HepG2 (cell line): ENCODE data around the gene CST4. TPM values are rescaled to one million over a fixed set of nuclear protein-coding genes. Genes with fewer than 3 reads are reported as not detected.

Source experiments
- ATF5 ChIP-seq: sonication (generic); formaldehyde crosslinking; IDR thresholded peaks from 2 replicates; pipeline ENCODE4 v1.4.0; 2020; ENCODE audit warnings: mild to moderate bottlenecking, low read depth, missing genetic modification reagents
- CHD4 ChIP-seq: fragments of 200-600 bp; sonication (generic); IDR thresholded peaks from 2 replicates; pipeline ENCODE4 v1.7.0; 2017; ENCODE audit warnings: mild to moderate bottlenecking, low read length, borderline replicate concordance
- DBP ChIP-seq: sonication (generic); formaldehyde crosslinking; IDR thresholded peaks from 2 replicates; pipeline ENCODE4 v1.4.0; 2020; ENCODE audit warnings: missing genetic modification reagents; ENCODE audit errors: not compliant biosample characterization
- HDAC6 ChIP-seq: fragments of 200-600 bp; sonication (generic); IDR thresholded peaks from 2 replicates; pipeline ENCODE4 v1.7.0; 2017; ENCODE audit warnings: mild to moderate bottlenecking, antibody characterized with exemption, low read length, low read depth
- MYNN ChIP-seq: sonication (generic); formaldehyde crosslinking; IDR thresholded peaks from 2 replicates; pipeline ENCODE4 v1.4.0; 2020; ENCODE audit warnings: mild to moderate bottlenecking, low read depth, missing genetic modification reagents
- NKX3-1 ChIP-seq: sonication (generic); formaldehyde crosslinking; IDR thresholded peaks from 2 replicates; pipeline ENCODE4 v1.5.0; 2020; ENCODE audit warnings: missing genetic modification reagents
- RBM22 ChIP-seq: fragments of 200-400 bp; formaldehyde crosslinking; optimal IDR thresholded peaks from 2 replicates; pipeline ENCODE3; 2017; ENCODE audit warnings: mild to moderate bottlenecking, low read length, moderate library complexity
- SIX1 ChIP-seq: sonication (generic); formaldehyde crosslinking; IDR thresholded peaks from 2 replicates; pipeline ENCODE4 v1.4.0; 2020; ENCODE audit warnings: missing genetic modification reagents, borderline replicate concordance
- TAF1 ChIP-seq: sonication (generic); formaldehyde crosslinking; IDR thresholded peaks from 2 replicates; pipeline ENCODE4 v1.4.0; 2020; ENCODE audit warnings: missing genetic modification reagents
- TBX2 ChIP-seq: sonication (generic); formaldehyde crosslinking; IDR thresholded peaks from 2 replicates; pipeline ENCODE4 v1.5.0; 2020; ENCODE audit warnings: missing genetic modification reagents, mild to moderate bottlenecking, borderline replicate concordance
- TEF ChIP-seq: sonication (generic); formaldehyde crosslinking; IDR thresholded peaks from 2 replicates; pipeline ENCODE4 v1.5.0; 2020; ENCODE audit warnings: missing genetic modification reagents
- ZBTB38 ChIP-seq: sonication (generic); formaldehyde crosslinking; IDR thresholded peaks from 2 replicates; pipeline ENCODE4 v1.5.1; 2020; ENCODE audit warnings: mild to moderate bottlenecking, missing genetic modification reagents
- ZNF296 ChIP-seq: sonication (generic); formaldehyde crosslinking; conservative IDR thresholded peaks from 2 replicates; pipeline ENCODE4 v1.5.0; 2020; ENCODE audit warnings: mild to moderate bottlenecking, missing genetic modification reagents
- ZNF30 ChIP-seq: sonication (generic); formaldehyde crosslinking; IDR thresholded peaks from 2 replicates; pipeline ENCODE4 v1.5.0; 2020; ENCODE audit warnings: mild to moderate bottlenecking, missing genetic modification reagents
- ZNF547 ChIP-seq: sonication (generic); formaldehyde crosslinking; IDR thresholded peaks from 2 replicates; pipeline ENCODE4 v1.5.1; 2020; ENCODE audit warnings: mild to moderate bottlenecking, missing genetic modification reagents
- ZNF749 ChIP-seq: sonication (generic); formaldehyde crosslinking; IDR thresholded peaks from 2 replicates; pipeline ENCODE4 v1.8.0; 2022; ENCODE audit warnings: mild to moderate bottlenecking, missing genetic modification reagents, moderate library complexity, borderline replicate concordance
- ZNF83 ChIP-seq: sonication (generic); formaldehyde crosslinking; IDR thresholded peaks from 2 replicates; pipeline ENCODE4 v1.4.0; 2020; ENCODE audit warnings: missing genetic modification reagents, mild to moderate bottlenecking, borderline replicate concordance
- polyA plus RNA-seq, 8 experiments: library from polyadenylated mRNA; depleted of rRNA in 3 of 8; stranded (reverse) in 7 of 8; unstranded in 1 of 8; fragments of >200 nt; fragmentation: Illumina TruSeq in 4 of 8; extraction: Trizol in 4 of 8; gene quantifications; 2 replicates each; pipeline versions ENCODE4 v1.2.1 to v1.2.3, GENCODE V29; 2011 to 2016; ENCODE audit warnings: low read depth in 4 of 8, missing spikeins in 1 of 8, mixed read lengths in 1 of 8; ENCODE audit not compliant: insufficient read depth in 1 of 8
- total RNA-seq, 5 experiments: library from RNA; depleted of rRNA; stranded (reverse); fragments of >200 nt; fragmentation: Illumina TruSeq; extraction: Trizol; gene quantifications; 2 replicates each; pipeline ENCODE4 v1.2.3, GENCODE V29; 2016; ENCODE audit warnings: low read depth in 1 of 5
- TF ChIP-seq, protein P1 (sequence below): sonication (generic); formaldehyde crosslinking; conservative IDR thresholded peaks from 2 replicates; pipeline ENCODE4 v1.8.0; 2022; ENCODE audit warnings: low read depth, missing genetic modification reagents
- TF ChIP-seq, protein P2 (sequence below): sonication (generic); formaldehyde crosslinking; IDR thresholded peaks from 2 replicates; pipeline ENCODE4 v1.9.0; 2021; ENCODE audit warnings: missing genetic modification reagents, borderline replicate concordance
- TF ChIP-seq, protein P3 (sequence below): sonication (generic); formaldehyde crosslinking; IDR thresholded peaks from 2 replicates; pipeline ENCODE4 v1.8.1; 2023; ENCODE audit warnings: mild to moderate bottlenecking, moderate library complexity, missing genetic modification reagents

Gene CST4
- total and polyA plus RNA-seq, 2 of the 13 experiments (the other 11 are each of a cell fraction or from before 2014, with no cell fraction given): not detected

DNA sequence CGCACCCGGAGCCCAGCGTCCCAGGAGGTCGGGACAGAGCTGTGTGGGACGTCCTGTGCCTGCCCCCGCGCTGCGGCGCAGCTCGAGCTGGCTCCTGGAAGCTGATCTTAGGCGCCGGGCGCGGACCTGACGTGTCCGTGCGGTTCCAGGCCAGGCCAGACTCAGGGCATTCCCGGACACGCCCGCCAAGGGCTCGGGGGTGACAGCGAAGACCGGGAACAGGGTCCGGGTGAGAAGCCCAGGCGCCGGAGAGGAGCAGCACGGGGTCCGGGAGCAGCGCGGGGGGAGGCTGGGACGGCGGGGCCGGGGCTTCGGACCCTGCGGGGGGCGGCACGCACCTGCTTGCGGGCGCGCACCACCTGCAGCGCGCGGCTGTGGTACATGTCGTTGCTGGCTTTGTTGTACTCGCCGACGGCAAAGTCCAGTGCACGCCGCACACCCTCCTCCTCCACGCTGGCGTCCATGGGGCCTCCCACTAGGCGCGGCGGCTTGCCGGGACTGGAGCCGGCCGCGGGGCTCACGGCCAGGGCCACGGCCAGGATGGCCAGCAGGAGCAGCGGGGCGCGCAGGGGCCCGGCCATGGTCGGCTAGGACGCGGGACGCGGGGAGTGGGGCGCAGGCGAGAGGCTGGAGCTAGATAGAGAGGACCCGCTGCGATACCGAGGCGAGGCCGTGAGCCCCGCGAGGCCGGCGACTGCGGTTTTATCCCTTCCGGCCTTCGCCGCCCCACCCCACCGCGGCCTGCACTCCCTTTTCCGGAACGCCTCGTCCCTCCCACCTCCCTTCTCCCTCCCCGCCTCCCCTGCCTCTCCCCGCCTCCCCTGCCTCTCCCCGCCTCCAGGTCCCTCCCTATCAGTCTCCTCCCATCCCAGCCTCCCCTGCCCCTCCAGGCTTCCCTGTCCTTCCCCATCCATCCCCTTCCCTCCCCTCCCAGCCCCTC, 51.3 kb downstream of the CST4 start, which contains the start of gene CST3 (continued):
- TF ChIP-seq MYNN (CRISPR knock-in tag) (no peak; the same call in 1 of the 2 replicates), ZNF749 (CRISPR knock-in tag) (0 out of 2 replicates have a peak, but pooled peaks have one; percentile 57), CHD4 (no peak), ZBTB38 (peak; percentile 85), RBM22 (no peak), HDAC6 (no peak), NKX3-1 (CRISPR knock-in tag) (peak; percentile 73), TAF1 (CRISPR knock-in tag) (peak; percentile 93), ZNF83 (CRISPR knock-in tag) (peak; percentile 80; the same call in 1 of the 2 replicates), TEF (CRISPR knock-in tag) (peak; percentile 82), ZNF30 (CRISPR knock-in tag) (peak; percentile 82; the same call in 1 of the 2 replicates), ATF5 (CRISPR knock-in tag) (peak; percentile 38; the same call in 1 of the 2 replicates), ZNF547 (CRISPR knock-in tag) (peak; percentile 95), TBX2 (CRISPR knock-in tag) (peak; percentile 83), ZNF296 (CRISPR knock-in tag) (no peak), SIX1 (CRISPR knock-in tag) (peak; percentile 32; the same call in 1 of the 2 replicates), DBP (peak; percentile 69)
- TF ChIP-seq, protein P1, sequence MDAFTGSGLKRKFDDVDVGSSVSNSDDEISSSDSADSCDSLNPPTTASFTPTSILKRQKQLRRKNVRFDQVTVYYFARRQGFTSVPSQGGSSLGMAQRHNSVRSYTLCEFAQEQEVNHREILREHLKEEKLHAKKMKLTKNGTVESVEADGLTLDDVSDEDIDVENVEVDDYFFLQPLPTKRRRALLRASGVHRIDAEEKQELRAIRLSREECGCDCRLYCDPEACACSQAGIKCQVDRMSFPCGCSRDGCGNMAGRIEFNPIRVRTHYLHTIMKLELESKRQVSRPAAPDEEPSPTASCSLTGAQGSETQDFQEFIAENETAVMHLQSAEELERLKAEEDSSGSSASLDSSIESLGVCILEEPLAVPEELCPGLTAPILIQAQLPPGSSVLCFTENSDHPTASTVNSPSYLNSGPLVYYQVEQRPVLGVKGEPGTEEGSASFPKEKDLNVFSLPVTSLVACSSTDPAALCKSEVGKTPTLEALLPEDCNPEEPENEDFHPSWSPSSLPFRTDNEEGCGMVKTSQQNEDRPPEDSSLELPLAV (CRISPR knock-in tag): no peak; the same call in 1 of the 2 replicates
- TF ChIP-seq, protein P2, sequence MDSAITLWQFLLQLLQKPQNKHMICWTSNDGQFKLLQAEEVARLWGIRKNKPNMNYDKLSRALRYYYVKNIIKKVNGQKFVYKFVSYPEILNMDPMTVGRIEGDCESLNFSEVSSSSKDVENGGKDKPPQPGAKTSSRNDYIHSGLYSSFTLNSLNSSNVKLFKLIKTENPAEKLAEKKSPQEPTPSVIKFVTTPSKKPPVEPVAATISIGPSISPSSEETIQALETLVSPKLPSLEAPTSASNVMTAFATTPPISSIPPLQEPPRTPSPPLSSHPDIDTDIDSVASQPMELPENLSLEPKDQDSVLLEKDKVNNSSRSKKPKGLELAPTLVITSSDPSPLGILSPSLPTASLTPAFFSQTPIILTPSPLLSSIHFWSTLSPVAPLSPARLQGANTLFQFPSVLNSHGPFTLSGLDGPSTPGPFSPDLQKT: peak; percentile 91; the same call in 1 of the 2 replicates
- TF ChIP-seq, protein P3, sequence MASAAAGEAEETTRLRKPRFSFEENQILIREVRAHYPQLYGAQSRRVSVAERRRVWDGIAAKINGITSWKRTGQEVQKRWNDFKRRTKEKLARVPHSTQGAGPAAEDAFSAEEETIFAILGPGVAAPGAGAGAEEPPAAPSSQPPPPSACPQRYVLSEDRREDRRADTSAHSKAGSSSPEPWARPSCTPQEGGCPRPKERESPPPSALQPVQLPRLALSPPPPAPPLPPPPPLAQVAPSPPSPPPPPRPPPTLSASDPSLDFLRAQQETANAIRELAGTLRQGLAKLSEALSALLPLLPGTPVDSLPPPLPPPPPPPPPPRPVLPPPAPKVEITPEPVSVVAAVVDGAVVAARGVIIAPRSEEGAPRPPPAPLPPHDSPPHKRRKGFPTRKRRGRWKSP (CRISPR knock-in tag): peak; percentile 72; the same call in 1 of the 2 replicates
